NCI-H1092 (cell line): ENCODE results near the gene SAE1.

Experiments used
- DNase-seq: peaks from one replicate; lab custom pipeline; 2025; lab: John Stamatoyannopoulos, UW

The SAE1 gene

DNA sequence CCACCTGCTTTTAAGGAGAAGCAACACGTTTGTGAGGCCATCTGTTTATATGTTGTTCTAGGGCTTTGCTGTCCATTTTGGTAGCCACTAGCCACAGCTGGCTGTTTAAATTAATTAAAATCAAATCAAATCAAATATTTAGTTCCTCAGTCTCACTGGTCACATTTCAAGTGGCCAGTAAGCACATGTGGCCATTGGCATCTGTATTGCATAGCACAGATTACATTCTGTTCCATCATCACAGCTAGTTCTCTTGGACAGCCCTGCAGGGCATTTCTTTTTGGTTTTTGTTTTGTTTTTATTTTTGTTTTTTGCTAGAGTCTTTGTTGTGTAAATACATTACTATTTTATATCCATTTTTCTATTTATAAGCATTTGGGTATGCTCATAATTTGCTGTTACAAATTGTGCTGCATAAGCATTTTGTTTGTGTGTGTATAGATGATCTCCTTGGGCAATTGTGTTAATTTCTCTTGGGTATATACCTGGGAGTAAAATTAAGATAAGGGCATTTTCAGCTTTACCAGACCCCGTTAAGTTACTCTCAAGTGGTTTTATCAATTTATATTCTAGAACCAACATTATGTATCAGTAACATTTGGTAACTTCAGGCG is 31.3 kb downstream of the SAE1 start:
- DNase-seq = no peak

DNA sequence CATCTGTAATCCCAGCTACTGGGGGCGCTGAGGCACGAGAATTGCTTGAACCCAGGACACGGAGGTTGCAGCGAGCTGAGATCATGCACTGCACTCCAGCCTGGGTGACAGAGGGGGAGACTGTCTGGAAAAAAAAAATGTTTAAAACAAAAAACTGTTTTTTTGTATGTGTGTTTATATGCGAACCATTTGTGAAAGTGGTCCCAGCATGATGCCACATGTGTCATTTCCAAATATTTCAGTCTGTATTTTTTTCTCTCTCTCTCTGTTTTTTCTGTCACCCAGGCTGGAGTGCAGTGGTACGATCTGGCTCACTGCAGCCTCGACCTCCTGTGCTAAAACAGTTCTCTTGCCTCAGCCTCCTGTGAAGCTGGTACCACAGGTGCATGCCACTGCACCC is 37.4 kb downstream of the SAE1 start:
- DNase-seq = no peak

GRCh38 chr19:47172666-47173455 is 42.2 kb downstream of the SAE1 start:
- DNase-seq = no peak

GRCh38 chr19:47176071-47176626 is 45.5 kb downstream of the SAE1 start:
- DNase-seq = no peak

GRCh38 chr19:47176627-47177090 is 46.0 kb downstream of the SAE1 start:
- DNase-seq = no peak

DNA sequence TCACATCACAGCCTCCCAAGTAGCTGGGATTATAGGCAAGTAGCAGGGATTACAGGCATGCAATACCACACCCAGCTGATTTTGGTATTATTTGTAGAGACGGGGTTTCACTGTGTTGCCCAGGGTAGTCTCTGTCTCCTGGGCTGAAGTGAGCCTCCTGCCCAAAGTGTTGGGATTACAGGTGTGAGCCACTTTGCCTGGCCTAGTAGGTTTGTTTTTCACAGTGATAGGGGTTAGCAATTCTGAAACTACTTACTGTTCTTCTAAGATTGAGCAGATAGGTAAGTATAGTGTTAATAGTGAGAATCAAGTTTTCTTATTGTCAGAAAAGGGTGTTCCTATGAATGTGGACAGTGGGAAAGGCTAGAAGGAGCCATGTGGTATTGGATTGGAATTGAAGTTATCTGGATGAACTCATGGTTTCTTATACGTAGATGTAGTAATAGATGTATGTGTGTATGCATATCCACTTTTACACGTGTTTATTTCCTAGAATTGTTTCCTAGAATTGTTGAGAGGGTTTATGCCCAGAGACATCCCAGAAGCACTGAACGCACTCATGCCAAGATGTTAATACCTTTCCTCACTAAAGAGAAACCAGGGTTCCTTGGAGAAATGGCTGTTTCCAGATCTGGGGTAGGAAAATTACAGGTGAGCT is 49.1 kb downstream of the SAE1 start:
- no peak for DNase-seq

GRCh38 chr19:47183601-47184000 is 53.0 kb downstream of the SAE1 start:
- DNase-seq = no peak

- no peak for DNase-seq
These were observed 56.1 kb downstream of the SAE1 start for GRCh38 chr19:47186446-47187334.

- DNase-seq = no peak
These were observed 56.7 kb downstream of the SAE1 start for GRCh38 chr19:47187335-47187655.

GRCh38 chr19:47187797-47188196 is 57.2 kb downstream of the SAE1 start:
- no peak for DNase-seq

- no peak for DNase-seq
These were observed 57.9 kb downstream of the SAE1 start for GRCh38 chr19:47188507-47189033.

DNA sequence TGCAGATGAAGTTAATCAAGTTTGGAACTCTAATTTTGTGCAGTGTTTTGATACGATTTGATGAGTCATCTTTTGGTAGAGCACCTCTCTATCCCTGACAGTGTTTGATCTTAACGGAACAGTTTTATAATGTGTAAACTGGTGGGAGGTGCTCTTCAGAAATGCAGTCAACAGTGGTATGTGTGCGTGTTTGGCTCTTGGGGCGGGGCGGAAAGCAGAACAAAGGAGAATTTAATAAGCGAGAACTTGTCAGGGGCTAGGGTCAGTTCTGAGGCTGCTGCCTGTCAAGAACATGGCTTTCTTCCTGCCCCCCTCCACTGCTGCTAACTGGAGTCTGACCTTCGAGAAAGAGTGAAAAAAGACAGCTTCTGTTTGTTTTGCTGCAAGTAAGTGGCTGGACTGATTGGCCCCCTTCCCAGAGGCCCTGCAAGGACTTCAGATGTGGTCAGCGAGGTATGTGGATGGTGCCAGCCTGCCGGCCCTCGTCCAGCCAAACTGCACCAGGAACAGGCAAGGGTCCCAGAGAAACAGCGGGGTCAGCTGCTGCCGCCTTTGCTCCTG is 59.6 kb downstream of the SAE1 start:
- DNase-seq = no peak

DNA sequence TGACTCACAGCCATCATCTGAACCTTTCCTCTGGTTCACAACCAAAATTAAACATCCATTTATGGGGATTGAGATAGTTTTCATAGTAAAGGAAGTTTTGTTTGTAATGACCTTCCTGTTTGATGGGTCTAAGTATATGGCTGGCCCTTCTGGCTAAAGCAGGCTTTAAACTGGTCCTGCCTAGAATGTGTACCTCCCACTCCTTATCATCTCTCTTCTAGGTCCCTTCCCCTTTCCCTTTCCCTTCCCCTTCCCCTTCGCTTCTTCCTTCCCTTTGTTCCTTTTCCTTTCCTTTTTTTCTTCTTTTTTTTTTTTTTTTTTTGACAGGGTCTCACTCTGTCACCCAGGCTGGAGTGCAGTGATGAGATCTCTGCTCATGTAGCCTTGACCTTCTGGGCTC is 64.8 kb downstream of the SAE1 start:
- DNase-seq = no peak

DNA sequence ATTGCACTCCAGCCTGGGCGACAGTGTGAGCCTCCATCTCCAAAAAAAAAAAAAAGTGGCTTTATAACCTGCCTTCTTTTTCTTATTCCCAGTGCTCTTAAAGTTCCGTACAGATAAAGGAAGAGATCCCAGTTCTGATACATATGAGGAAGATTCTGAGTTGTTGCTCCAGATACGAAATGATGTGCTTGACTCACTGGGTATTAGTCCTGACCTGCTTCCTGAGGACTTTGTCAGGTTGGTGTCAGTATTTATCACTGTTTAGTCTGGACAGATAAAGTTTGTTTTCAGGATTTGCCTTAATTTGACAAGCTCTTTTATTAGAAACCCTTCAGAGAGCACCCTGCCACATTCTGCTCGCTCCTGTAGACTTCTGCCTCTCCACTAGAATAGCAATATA is 66.5 kb downstream of the SAE1 start:
- no peak for DNase-seq

GRCh38 chr19:47200530-47200929 is 69.9 kb downstream of the SAE1 start:
- DNase-seq = no peak

- DNase-seq = no peak
These were observed 72.6 kb downstream of the SAE1 start for GRCh38 chr19:47203254-47203653.

- DNase-seq = no peak
These were observed 78.9 kb downstream of the SAE1 start for GRCh38 chr19:47209319-47210179.

DNA sequence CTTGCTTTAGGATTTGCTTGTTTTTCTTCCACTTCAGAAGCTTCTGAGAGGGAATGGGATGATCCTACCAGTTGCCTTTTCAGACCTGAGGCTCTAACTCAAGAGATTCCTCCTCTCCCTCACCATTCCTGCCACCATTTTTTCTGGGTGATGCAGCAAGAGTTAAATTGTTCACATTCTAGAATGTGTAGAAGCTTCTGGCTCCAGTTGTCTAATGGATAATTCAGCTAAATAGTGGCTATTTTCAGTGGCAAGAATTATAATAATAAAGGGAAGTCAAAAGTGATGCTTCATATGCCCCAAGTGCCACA is 79.5 kb downstream of the SAE1 start:
- no peak for DNase-seq

DNA sequence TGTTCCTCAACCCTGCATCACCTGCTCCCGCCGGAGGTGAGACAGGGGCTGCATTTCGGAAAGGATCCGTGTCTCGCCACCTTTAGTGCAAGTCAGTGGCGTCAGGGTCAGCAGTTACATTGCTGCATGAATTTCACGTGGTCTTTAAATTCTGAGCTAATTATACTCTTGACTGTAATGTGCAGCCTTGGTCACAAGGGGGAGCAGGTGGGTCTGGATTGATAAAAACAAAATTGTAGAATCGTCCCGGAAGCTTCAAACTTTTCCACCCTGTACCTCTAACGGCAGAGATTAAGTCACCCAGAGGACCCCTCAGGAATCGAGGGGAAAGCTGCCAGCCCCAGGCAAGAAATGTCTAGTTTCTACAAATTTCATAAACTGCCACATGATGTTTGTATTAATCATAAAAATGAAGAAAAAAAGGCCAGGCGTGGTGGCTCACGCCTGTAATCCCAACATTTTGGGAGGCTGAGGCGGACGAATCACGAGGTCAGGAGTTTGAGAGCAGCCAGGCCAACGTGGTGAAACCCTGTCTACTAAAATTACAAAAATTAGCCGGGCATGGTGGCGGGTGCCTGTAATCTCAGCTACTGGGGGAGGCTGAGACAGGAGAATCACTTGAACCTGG is 80.2 kb downstream of the SAE1 start:
- DNase-seq = no peak

DNA sequence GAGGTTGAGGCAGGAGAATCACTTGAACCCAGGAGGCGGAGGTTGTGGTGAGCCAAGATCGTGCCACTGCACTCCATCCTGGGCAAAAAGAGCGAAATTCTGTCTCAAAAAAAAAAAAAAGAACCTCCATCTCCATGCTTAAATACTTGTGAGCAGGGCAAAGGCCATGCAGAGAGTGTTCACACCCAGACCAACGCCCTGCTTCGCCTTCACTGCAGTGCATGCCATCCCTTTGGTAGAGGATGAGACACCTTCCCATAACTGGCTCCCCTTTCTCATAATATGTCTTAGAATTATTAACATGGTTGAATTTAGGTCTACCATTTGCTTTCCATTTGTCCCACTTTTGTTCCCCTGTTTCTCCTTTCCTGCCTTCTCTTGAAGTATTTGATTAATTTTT is 84.9 kb downstream of the SAE1 start:
- no peak for DNase-seq
